Transverse colon (tissue), 4 donors: ENCODE data around the gene CNTNAP2. TPM values are rescaled to one million over a fixed set of nuclear protein-coding genes. Genes with fewer than 3 reads are reported as not detected.
"Not testable (repeated sequence)": the region's sequence is repeated elsewhere in the genome, so short reads cannot be mapped to it uniquely, and the experiment has no call there.

Experiments used
- DNase-seq: peaks from one replicate; pipeline ENCODE4 v3.0.0-alpha.2; 2019
- H3K27ac ChIP-seq, 4 donors: fragments of 200-600 bp; sonication (generic); 2 replicates each; pipeline ENCODE4 v1.5.1; 2016 to 2018; ENCODE audit warnings: inconsistent platforms in 4 of 4
- H3K27me3 ChIP-seq: fragments of 200-600 bp; sonication (generic); 2 replicates; pipeline ENCODE4 v1.5.1; 2017; ENCODE audit warnings: inconsistent platforms
- H3K36me3 ChIP-seq, 4 donors: fragments of 200-600 bp; sonication (generic); 2 replicates each; pipeline ENCODE4 v1.5.1; 2017 to 2019; ENCODE audit warnings: inconsistent platforms in 4 of 4
- H3K4me1 ChIP-seq, 4 donors: fragments of 200-600 bp; sonication (generic); 2 replicates each; pipeline ENCODE4 v1.5.1; 2017 to 2020; ENCODE audit warnings: inconsistent platforms in 4 of 4
- H3K4me3 ChIP-seq, 4 donors: fragments of 200-600 bp; sonication (generic); 1 replicate in 1 of 4; 2 replicates in 3 of 4; pipeline versions ENCODE4 v1.5.1 to v1.6.1; 2017 to 2019; ENCODE audit warnings: inconsistent platforms in 4 of 4
- H3K9me3 ChIP-seq, 2 donors: fragments of 200-600 bp; sonication (generic); 2 replicates each; pipeline ENCODE4 v1.5.1; 2017 to 2019; ENCODE audit warnings: inconsistent platforms in 2 of 2
- EP300 ChIP-seq: sonication (generic); formaldehyde crosslinking; IDR thresholded peaks from one replicate; pipeline ENCODE4 v1.6.1; 2017; ENCODE audit warnings: antibody characterized with exemption, low read depth
- POLR2A ChIP-seq: fragments of 450-650 bp; IDR thresholded peaks from one replicate; pipeline ENCODE4 v1.6.1; 2016; ENCODE audit warnings: antibody characterized with exemption, mild to moderate bottlenecking, moderate library complexity
- POLR2AphosphoS5 ChIP-seq, 3 donors: sonication (generic); formaldehyde crosslinking; IDR thresholded peaks; one replicate each; pipeline ENCODE4 v1.6.1; 2016; ENCODE audit warnings: antibody characterized with exemption in 3 of 3
- WGBS, 2 donors: methylation state at CpG; one replicate each; pipeline ENCODE4 v1.1.5; 2018; ENCODE audit warnings: low coverage in 1 of 2; 5-methylcytosine and 5-hydroxymethylcytosine counted together
- in situ Hi-C, 4 donors: fragments of 200-750 bp; cut with MboI; loops; one replicate each; pipeline versions ENCODE4 v1.15.0 to v1.15.1; 2017; ENCODE audit warnings: low sequenced_read_pairs in 3 of 4, low pct_ligation_motif_present in 1 of 4, low pct_unique_long_range_greater_than_20kb in 1 of 4
- intact Hi-C: fragments of 100-400 bp; cut with DNase I; formaldehyde crosslinking; loops from one replicate; pipeline ENCODE4 v1.15.1; 2023; ENCODE audit warnings: low total_unique reads
- total RNA-seq, 4 donors: library from RNA; depleted of rRNA; stranded (reverse); fragments of >200 nt; gene quantifications; one replicate each; pipeline ENCODE4 v1.1.0, GENCODE V29; 2016
- TF ChIP-seq, protein P1 (sequence below), 5 experiments: fragments of 200-600 bp in 3 of 5; fragments of 450-650 bp in 2 of 5; sonication (generic) in 3 of 5; IDR thresholded peaks; 1 replicate in 2 of 5; 2 replicates in 3 of 5; pipeline ENCODE4 v1.5.1; 2016 to 2017; ENCODE audit warnings: antibody characterized with exemption in 5 of 5, inconsistent platforms in 3 of 5, mild to moderate bottlenecking in 2 of 5, moderate library complexity in 1 of 5

The CNTNAP2 gene
- total RNA-seq, 4 donors from 2014 or later = 0.60 to 2.9 (median 2.4) TPM

- no peak for DNase-seq
- Histone ChIP-seq H3K4me1 (no peaks in the 10 kb centered on the region), H3K36me3 (no peaks in the 10 kb centered on the region), H3K27ac (no peak overlapping the region), H3K9me3 (no peaks in the 10 kb centered on the region), H3K27me3 (no peaks in the 10 kb centered on the region), H3K4me3 (no peak overlapping the region)
- WGBS, 2 donors = 55 to 57% methylated on average over 4 to 6 of the region's 6 CpGs
- TF ChIP-seq POLR2A = no peak
- TF ChIP-seq EP300 = no peak
- TF ChIP-seq POLR2AphosphoS5 (IDR thresholded peaks at IDR 0.05) = no peak
- TF ChIP-seq, protein P1, sequence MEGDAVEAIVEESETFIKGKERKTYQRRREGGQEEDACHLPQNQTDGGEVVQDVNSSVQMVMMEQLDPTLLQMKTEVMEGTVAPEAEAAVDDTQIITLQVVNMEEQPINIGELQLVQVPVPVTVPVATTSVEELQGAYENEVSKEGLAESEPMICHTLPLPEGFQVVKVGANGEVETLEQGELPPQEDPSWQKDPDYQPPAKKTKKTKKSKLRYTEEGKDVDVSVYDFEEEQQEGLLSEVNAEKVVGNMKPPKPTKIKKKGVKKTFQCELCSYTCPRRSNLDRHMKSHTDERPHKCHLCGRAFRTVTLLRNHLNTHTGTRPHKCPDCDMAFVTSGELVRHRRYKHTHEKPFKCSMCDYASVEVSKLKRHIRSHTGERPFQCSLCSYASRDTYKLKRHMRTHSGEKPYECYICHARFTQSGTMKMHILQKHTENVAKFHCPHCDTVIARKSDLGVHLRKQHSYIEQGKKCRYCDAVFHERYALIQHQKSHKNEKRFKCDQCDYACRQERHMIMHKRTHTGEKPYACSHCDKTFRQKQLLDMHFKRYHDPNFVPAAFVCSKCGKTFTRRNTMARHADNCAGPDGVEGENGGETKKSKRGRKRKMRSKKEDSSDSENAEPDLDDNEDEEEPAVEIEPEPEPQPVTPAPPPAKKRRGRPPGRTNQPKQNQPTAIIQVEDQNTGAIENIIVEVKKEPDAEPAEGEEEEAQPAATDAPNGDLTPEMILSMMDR (IDR thresholded peaks at IDR 0.05) = no peak
- intact Hi-C loops (no loop called here), in situ Hi-C loops (no loop called here)
Observed at GRCh38 chr7:147721962-147722830, 1605.6 kb downstream of the CNTNAP2 start.

GRCh38 chr7:147723536-147723935, 1606.9 kb downstream of the CNTNAP2 start:
- in situ Hi-C loops (no loop called here), intact Hi-C loops (no loop called here)
- TF ChIP-seq, protein P1 (IDR thresholded peaks at IDR 0.05) = no peak
- TF ChIP-seq POLR2A = no peak
- TF ChIP-seq EP300 = no peak
- no peak for TF ChIP-seq POLR2AphosphoS5 (IDR thresholded peaks at IDR 0.05)

GRCh38 chr7:147731311-147731710, 1614.7 kb downstream of the CNTNAP2 start:
- in situ Hi-C loops (no loop called here), intact Hi-C loops (no loop called here)
- TF ChIP-seq POLR2A = no peak
- no peak for TF ChIP-seq POLR2AphosphoS5 (IDR thresholded peaks at IDR 0.05)
- TF ChIP-seq, protein P1 (IDR thresholded peaks at IDR 0.05) = no peak
- TF ChIP-seq EP300 = no peak
- 54 to 55% methylated on average over 2 of the region's 2 CpGs for WGBS, 2 donors
- Histone ChIP-seq H3K27me3 (no peaks in the 10 kb centered on the region), H3K4me3 (no peak overlapping the region), H3K36me3 (no peaks in the 10 kb centered on the region), H3K27ac (no peak overlapping the region), H3K4me1 (no peaks in the 10 kb centered on the region), H3K9me3 (no peaks in the 10 kb centered on the region)
- DNase-seq = no peak

More at GRCh38 chr7:147723536-147723935, 1606.9 kb downstream of the CNTNAP2 start:
- WGBS, 2 donors = 69 to 73% methylated on average over 4 of the region's 4 CpGs
- no peak for DNase-seq
- Histone ChIP-seq H3K4me3 (no peak overlapping the region), H3K27ac (no peak overlapping the region), H3K4me1 (no peaks in the 10 kb centered on the region), H3K9me3 (no peaks in the 10 kb centered on the region), H3K27me3 (no peaks in the 10 kb centered on the region), H3K36me3 (no peaks in the 10 kb centered on the region)

DNA sequence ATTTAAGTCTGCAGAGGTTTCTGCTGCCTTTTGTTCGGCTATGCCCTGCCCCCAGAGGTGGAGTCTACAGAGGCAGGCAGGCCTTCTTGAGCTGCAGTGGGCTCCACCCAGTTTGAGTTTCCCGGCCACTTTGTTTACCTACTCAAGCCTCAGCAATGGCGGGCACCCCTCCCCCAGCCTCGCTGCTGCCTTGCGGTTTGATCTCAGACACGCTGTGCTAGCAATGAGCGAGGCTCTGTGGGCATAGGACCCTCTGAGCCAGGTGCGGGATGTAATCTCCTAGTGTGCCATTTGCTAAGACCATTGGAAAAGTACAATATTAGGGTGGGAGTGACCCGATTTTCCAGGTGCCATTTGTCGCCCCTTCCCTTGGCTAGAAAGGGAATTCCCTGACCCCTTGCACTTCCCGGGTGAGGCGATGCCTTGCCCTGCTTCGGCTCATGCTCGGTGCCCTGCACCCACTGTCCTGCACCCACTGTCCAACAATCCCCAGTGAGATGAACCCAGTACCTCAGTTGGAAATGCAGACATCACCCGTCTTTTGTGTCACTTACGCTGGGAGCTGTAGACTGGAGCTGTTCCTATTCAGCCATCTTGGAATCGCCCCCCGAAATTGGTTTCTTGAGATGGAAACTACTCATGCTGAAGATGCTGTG, 1621.1 kb downstream of the CNTNAP2 start:
- H3K4me3 ChIP-seq, DNase-seq, H3K27ac ChIP-seq, intact Hi-C loops, H3K4me1 ChIP-seq, in situ Hi-C loops, H3K9me3 ChIP-seq, H3K36me3 ChIP-seq, H3K27me3 ChIP-seq: not testable (repeated sequence)
- 91% methylated on average over 18 of the region's 18 CpGs; no CpG with 5 or more reads in 1 of the 2 donors for WGBS, 2 donors
